ENCODE data around the gene SLC9A9. TPM values are rescaled to one million over a fixed set of nuclear protein-coding genes. Genes with fewer than 3 reads are reported as not detected.

Gene SLC9A9
- total and polyA plus RNA-seq, 10 of the 15 experiments (the other 5 are each of a cell fraction or from before 2014, with no cell fraction given): 3.5 to 14.2 (median 9.3) TPM

DNA sequence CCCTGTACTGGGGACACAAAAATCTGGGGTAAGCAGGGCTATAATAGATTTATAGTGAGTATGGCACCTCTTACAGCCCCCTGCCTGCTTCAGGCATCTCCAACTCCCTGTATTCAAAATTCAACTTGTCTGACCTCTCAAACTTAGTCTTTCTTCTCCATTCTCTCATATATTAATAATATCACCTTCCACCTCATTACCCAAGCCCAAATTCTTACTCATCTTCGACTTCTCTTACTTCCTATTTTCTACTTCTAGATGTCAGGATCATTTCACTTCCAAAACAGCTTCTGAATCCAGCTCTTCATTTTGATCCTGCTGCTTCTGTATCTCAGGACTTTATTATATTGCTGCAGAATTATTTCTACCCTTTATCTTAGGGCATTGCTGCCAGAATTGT, 438.0 kb downstream of the SLC9A9 start:
- BruUV-seq (replicated peaks): no TSS peak
- no peak overlapping the region for H3K27ac ChIP-seq (ENCODE audit: control insufficient read depth, insufficient read depth)
- in situ Hi-C loops (cut with MboI): no loop called here

More for the DNA sequence above, 438.0 kb downstream of the SLC9A9 start:
- H2AFZ ChIP-seq (ENCODE audit: control insufficient read depth, low read depth, low read length): no peak overlapping the region
- ChIA-PET RAD21 (ENCODE audit: unreplicated experiment) (no interaction called here), SMC1A (ENCODE audit: uncharacterized antibody, unreplicated experiment) (interaction anchor here (1.0 kb wide), 1 partner anchor 12 kb away, joined by 3 read pairs; no protein-coding TSS in a partner anchor), POLR2A (no interaction called here), CTCF (no interaction called here)
- intact Hi-C loops (cut with micrococcal nuclease; ENCODE audit: unreplicated experiment): loop anchor here (5.0 kb wide), 1 partner anchor 288 kb away; no protein-coding TSS in a partner anchor
- DNase-seq (ENCODE audit: low read depth, low spot score): no peak
- no peak for FAIRE-seq
- H3K36me3 ChIP-seq (ENCODE audit: control insufficient read depth in 2 of 2, insufficient read depth in 2 of 2, low read length in 1 of 2): no peaks in the 10 kb centered on the region
- TF ChIP-seq ESRRA (IDR thresholded peaks at IDR 0.05; ENCODE audit: low read length): no peak
- no peak for TF ChIP-seq JUND (IDR thresholded peaks at IDR 0.05; ENCODE audit: low read depth, low read length)
- TF ChIP-seq SIN3A (IDR thresholded peaks at IDR 0.05; ENCODE audit: low read depth, low read length): no peak
- TF ChIP-seq, protein P1, sequence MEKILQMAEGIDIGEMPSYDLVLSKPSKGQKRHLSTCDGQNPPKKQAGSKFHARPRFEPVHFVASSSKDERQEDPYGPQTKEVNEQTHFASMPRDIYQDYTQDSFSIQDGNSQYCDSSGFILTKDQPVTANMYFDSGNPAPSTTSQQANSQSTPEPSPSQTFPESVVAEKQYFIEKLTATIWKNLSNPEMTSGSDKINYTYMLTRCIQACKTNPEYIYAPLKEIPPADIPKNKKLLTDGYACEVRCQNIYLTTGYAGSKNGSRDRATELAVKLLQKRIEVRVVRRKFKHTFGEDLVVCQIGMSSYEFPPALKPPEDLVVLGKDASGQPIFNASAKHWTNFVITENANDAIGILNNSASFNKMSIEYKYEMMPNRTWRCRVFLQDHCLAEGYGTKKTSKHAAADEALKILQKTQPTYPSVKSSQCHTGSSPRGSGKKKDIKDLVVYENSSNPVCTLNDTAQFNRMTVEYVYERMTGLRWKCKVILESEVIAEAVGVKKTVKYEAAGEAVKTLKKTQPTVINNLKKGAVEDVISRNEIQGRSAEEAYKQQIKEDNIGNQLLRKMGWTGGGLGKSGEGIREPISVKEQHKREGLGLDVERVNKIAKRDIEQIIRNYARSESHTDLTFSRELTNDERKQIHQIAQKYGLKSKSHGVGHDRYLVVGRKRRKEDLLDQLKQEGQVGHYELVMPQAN (conservative IDR thresholded peaks at IDR 0.05): no peak
- TF ChIP-seq STAT1 (conservative IDR thresholded peaks at IDR 0.05): no peak
- TF ChIP-seq, protein P2, sequence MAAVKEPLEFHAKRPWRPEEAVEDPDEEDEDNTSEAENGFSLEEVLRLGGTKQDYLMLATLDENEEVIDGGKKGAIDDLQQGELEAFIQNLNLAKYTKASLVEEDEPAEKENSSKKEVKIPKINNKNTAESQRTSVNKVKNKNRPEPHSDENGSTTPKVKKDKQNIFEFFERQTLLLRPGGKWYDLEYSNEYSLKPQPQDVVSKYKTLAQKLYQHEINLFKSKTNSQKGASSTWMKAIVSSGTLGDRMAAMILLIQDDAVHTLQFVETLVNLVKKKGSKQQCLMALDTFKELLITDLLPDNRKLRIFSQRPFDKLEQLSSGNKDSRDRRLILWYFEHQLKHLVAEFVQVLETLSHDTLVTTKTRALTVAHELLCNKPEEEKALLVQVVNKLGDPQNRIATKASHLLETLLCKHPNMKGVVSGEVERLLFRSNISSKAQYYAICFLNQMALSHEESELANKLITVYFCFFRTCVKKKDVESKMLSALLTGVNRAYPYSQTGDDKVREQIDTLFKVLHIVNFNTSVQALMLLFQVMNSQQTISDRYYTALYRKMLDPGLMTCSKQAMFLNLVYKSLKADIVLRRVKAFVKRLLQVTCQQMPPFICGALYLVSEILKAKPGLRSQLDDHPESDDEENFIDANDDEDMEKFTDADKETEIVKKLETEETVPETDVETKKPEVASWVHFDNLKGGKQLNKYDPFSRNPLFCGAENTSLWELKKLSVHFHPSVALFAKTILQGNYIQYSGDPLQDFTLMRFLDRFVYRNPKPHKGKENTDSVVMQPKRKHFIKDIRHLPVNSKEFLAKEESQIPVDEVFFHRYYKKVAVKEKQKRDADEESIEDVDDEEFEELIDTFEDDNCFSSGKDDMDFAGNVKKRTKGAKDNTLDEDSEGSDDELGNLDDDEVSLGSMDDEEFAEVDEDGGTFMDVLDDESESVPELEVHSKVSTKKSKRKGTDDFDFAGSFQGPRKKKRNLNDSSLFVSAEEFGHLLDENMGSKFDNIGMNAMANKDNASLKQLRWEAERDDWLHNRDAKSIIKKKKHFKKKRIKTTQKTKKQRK (IDR thresholded peaks at IDR 0.05; ENCODE audit: low read depth, low read length): no peak
- no peak for TF ChIP-seq FOXK2 (IDR thresholded peaks at IDR 0.05)
- TF ChIP-seq CHD1 (IDR thresholded peaks at IDR 0.05; ENCODE audit: low read depth, low read length): no peak
- no peak for TF ChIP-seq DPF2 (IDR thresholded peaks at IDR 0.05)
- TF ChIP-seq, protein P3, sequence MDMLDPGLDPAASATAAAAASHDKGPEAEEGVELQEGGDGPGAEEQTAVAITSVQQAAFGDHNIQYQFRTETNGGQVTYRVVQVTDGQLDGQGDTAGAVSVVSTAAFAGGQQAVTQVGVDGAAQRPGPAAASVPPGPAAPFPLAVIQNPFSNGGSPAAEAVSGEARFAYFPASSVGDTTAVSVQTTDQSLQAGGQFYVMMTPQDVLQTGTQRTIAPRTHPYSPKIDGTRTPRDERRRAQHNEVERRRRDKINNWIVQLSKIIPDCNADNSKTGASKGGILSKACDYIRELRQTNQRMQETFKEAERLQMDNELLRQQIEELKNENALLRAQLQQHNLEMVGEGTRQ (IDR thresholded peaks at IDR 0.05; ENCODE audit: borderline replicate concordance, low read depth, low read length): no peak
- no peaks in the 10 kb centered on the region for H3K27me3 ChIP-seq (replicated peaks in 1 of 2; ENCODE audit: control insufficient read depth in 2 of 2, insufficient read depth in 2 of 2, low read length in 1 of 2)
- WGBS (ENCODE audit: insufficient coverage, insufficient replicate concordance, low lambda C conversion rate, missing lambda C conversion rate): 46% methylated on average over 1 of the region's 1 CpG
- H3K4me3 ChIP-seq: no peak overlapping the region
- H3K4me2 ChIP-seq (ENCODE audit: control insufficient read depth, insufficient read depth): no peak overlapping the region
- peaks cover 28% of the 10 kb centered on the region for H3K4me1 ChIP-seq (ENCODE audit: control insufficient read depth, insufficient read depth, low read length)
- H4K20me1 ChIP-seq (ENCODE audit: control insufficient read depth, insufficient read depth): no peaks in the 10 kb centered on the region
- no peak for ATAC-seq
- no peak overlapping the region for H3K9ac ChIP-seq (ENCODE audit: control insufficient read depth, insufficient read depth, low read length)
- no peaks in the 10 kb centered on the region for H3K79me2 ChIP-seq (ENCODE audit: control insufficient read depth, insufficient read depth, low read length)
- H3K9me3 ChIP-seq (replicated peaks; ENCODE audit: control insufficient read depth, insufficient read depth, low read length): no peaks in the 10 kb centered on the region; the same call in 2 of the 3 replicates
